Left renal cortex interstitium (tissue), 4 donors: ENCODE data around the gene CSNK2A2. TPM values are rescaled to one million over a fixed set of nuclear protein-coding genes. Genes with fewer than 3 reads are reported as not detected.

Experiments
- DNase-seq, 4 donors: peaks; one replicate each; pipeline ENCODE4 v3.0.0-alpha.2; 2013; ENCODE audit warnings: low read depth in 4 of 4, low spot score in 2 of 4, missing footprints in 1 of 4
- polyA plus RNA-seq, 4 donors: library from polyadenylated mRNA; unstranded; fragments of 120-200 nt; gene quantifications; one replicate each; pipeline ENCODE4 v1.2.1, GENCODE V29; 2013; ENCODE audit not compliant: insufficient read length in 4 of 4

Gene CSNK2A2
- 10 to 100 TPM; 54.0 to 70.9 (median 66.4) TPM for polyA plus RNA-seq

- peak in 3 of 4 donors; percentile 13 to 37 (median 19) for DNase-seq
Measured at GRCh38 chr16:58198022-58198683, at the start of gene CSNK2A2. CSNK2A2 (minus strand) TSS chr16:58198106; CDS start chr16:58197736, 370 bp downstream.

DNA sequence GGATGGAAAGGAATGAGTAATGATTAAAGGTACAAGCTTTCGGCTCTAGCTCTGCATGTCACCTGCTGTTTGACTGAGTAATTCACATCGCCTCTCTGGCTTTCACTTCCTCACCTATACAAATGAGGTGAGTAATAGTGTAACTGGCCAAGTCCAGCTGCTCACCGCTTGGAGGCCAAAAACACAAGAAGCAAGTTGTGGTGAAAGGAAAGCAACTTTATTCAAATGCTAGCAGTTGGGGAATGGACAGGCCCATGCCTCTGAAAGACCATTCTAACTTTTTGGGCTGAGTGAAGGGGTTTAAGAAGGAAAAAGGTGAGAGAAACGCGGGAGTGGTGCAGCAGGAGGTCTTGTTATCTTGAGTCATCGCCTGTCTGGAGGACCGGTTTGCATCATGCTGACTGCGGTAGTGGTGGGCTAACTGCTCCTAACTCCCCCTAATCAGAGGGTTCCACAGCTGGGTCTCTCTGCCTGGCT lies 45.7 kb upstream of the CSNK2A2 start:
- DNase-seq, result no peak

GRCh38 chr16:58236831-58237230 lies 38.9 kb upstream of the CSNK2A2 start:
- no peak for DNase-seq

DNA sequence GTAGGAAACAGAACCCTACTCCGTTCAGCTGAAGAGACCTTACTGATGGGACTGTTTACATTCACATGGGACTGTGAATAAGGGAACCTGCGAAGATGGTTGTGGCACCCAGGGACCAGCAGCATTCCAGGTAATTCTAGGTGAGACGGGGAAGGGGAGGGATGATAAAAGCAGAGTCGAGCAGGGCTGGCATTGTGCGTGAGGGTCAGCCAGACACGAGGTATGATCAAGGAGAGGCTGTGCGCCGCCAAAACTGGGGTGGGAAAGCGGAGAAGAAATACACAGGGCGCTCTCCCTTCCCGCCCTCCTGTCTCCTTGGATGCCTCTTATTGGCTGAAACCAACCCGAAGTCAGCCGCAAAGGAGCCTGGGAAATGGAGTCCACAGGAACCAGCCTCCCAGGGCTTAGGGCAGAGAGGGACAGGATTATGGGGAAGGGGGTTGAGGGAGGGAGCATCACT lies 38.4 kb upstream of the CSNK2A2 start:
- peak in 3 of 4 donors; percentile 9 to 49 (median 18) for DNase-seq

GRCh38 chr16:58235663-58236062 lies 37.8 kb upstream of the CSNK2A2 start:
- no peak for DNase-seq

- no peak for DNase-seq
Measured at GRCh38 chr16:58234831-58235595, 37.1 kb upstream of the CSNK2A2 start.

- DNase-seq, result no peak
Measured at GRCh38 chr16:58230259-58230658, 32.4 kb upstream of the CSNK2A2 start.

GRCh38 chr16:58226790-58227189 lies 28.9 kb upstream of the CSNK2A2 start:
- DNase-seq, result no peak

- no peak for DNase-seq
Measured at GRCh38 chr16:58225965-58226602, 28.2 kb upstream of the CSNK2A2 start.

DNA sequence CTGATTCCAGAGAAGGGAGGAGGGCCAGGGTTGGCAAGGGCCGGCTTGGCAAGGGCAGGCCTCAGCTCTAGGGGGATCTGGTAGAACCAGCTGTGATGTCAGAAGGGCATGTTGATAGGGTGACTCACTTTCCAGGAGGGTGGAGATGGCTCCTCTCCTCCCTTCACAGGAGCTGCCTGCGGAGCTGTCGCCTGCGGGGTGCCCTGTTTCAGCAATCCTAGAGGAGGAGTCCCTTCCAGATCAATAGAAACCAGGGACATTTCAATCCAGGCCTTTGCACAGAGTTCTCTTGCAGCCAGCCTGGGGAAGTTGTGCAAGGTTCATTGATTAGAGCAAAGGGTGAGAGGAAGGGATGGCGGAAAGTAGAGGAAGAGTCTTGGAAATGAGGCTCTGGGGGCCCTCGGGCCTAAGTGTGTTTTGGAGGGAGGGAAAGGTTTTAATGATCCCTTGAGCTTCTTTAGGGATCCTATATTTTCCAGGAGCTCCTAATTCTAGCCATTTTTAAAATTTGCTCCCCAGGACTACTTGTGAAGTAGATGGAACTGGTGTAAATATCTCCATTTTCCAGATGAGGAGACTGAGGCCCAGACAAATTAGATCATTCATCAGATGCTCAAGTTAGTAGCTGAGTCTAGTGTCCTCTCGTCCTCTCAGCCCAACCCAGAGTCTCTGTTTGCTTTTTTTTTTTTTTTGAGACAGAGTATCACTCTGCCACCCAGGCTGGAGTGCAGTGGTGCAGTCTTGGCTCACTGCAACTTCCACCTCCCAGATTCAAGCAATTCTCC lies 24.8 kb upstream of the CSNK2A2 start:
- no peak for DNase-seq

DNA sequence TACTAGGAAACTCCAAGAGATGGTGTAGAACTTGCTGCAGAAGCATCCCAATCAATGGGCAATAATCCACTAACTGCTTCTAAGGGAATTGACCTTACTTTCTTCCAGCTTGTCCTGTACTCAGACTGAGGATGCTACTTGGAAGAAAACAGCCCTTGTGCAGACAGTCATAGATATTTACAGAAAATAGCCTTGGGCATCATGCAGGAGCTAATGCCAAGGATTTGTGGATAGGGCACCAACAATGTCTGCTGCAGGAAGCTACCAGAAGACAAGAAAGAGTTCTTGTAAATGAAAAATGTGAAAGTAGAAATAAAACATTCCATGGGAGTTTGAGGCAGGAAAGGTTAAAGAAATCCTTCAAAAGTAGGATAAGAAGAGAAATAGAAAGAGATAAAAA lies 21.5 kb upstream of the CSNK2A2 start:
- DNase-seq, result no peak

DNA sequence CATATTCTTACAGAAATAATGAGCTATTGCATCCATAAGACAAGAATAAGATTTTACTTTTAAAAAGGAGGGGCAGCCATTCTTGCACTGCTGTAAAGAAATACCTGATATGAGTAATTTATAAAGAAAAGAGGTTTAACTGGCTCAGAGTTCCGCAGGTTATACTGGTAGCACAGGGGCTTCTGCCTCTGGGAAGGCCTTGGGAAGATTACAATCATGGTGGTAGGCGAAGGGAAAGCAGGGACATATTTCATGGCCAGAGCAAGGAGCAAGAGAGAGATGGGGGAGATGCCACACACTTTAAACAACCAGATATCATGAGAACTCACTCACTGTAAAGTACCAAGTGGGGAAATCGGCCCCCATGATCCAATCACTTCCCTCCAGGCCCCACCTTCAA lies 20.9 kb upstream of the CSNK2A2 start:
- no peak for DNase-seq

GRCh38 chr16:58217311-58217925 lies 19.5 kb upstream of the CSNK2A2 start:
- no peak for DNase-seq

DNA sequence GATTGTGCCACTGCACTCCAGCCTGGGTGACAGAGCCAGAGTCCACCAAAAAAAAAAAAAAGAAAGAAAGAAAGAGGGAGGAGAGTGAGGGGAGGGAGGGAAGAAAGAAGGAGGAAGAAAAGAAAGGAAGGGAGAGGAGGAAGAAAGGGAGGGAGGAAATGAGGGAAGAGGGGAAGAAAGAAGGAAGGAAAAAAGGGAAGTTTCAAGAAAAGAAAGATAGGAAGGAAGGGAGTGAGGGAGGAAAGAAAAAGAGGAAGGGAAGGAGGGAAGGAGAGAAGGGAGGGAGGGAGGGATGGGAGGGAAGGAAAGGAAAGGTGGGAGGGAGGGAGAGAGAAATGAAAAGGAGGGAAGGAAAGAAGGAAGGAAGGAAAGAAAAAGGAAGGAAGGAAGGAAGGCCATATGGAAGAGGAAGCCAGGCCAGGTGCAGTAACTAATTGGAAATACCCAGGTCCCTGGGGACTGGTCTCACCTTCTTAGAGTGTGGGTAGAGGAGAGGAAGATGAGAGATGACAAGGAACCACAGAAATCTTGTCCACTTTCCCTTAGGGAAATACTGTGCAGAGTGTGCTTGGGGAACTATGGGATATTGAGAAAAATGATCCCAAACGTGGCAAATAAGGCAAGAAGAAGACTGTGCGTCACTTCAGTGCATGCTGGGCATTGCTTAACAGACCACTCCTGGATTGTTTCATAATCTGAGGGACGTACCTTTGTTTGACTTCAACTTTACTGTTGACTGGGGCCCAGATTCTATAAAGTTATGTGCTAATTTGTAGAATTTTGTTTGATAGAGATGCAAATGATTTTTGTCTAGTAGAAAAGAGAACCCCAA lies 15.1 kb upstream of the CSNK2A2 start:
- DNase-seq, result no peak

DNA sequence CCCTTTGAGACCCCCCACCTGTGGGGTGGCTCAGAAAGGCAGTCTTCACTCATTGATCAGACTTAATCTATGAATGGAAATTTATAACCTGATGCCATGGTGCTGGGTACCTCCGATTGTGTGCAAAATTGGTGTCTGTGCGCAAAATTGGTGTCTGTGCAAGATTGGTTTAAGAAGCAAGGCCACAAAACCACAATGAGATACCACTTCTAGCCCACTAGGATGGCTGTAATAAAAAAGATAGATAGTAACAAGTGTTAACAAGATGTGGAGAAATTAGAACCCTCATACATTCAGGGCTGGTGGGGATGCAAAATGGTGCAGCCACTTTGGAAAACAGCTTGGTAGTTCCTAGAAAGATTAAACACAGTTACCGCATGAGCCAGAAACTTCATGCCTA lies 13.9 kb upstream of the CSNK2A2 start:
- no peak for DNase-seq

- no peak for DNase-seq
Measured at GRCh38 chr16:58211245-58211644, 13.3 kb upstream of the CSNK2A2 start.

- DNase-seq, result no peak
Measured at GRCh38 chr16:58205276-58206036, 7.5 kb upstream of the CSNK2A2 start.

GRCh38 chr16:58201163-58201562 lies 3.3 kb upstream of the CSNK2A2 start:
- DNase-seq, result no peak
